ENCODE data around the gene HOXD3.

The HOXD3 gene

GRCh38 chr2:176132205-176133171 is 24.6 kb upstream of the HOXD3 start:
- no peak for DNase-seq (ENCODE audit: extremely low read depth in 1 of 2, low read depth in 1 of 2)

DNA sequence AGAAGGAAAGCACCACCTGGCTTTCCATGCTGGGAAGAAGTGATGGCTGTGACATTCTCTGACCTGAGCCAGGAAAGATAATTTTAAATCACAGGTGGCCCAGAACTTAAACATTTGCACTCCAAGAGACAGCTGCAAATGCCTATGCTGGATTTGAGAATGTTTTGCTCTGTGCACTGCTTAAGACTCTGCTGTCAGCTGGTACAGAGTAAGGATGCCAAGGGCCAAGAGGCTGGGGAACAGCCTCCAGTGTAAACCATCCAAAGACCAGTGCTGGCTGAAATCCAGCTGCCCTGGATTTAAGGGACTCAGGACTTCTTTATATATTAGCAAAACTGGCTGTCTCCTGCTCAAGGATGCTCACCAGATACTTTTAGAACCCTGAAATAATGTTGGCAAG is 23.7 kb upstream of the HOXD3 start:
- no peak for DNase-seq (ENCODE audit: extremely low read depth in 1 of 2, low read depth in 1 of 2)

DNA sequence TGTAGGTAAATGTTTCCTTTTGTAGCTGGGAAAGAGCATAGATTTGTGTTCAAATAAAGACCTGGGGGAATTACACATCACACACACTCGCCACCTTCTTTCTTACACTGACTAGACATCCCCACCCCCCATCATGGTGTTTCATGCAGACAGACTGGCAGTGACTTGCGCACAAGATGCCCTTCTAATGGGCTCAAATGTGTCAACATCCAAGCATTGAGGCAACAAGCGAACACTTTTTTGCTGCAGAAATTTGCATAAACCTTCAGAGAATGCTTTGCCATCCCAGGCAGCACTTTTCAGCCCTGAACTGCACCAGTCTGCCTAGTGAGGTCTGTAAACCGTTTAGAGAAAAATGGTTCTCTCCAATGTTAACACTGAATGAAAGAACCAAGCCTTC is 23.1 kb upstream of the HOXD3 start:
- DNase-seq (ENCODE audit: extremely low read depth in 1 of 2, low read depth in 1 of 2), result no peak

DNA sequence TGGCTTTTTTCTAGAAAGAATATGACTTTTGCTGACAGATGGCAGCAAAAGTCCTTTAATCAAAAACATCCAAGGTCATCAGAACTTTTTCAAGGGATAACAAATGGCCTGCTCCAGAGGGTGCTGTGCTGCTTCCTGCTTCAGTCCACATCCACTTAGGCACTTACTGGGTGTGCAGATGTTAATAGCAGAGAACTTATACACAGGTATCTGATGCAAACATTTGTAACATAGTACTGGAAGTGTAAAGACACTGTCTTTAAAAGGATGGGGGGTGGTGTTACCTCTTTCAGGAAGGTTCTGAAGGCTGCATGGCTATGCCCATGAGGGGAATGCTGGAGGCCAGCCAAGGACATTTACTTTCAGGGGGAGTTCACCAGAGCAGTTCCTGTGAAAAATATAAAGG is 22.1 kb upstream of the HOXD3 start:
- DNase-seq (ENCODE audit: extremely low read depth in 1 of 2, low read depth in 1 of 2), result no peak

DNA sequence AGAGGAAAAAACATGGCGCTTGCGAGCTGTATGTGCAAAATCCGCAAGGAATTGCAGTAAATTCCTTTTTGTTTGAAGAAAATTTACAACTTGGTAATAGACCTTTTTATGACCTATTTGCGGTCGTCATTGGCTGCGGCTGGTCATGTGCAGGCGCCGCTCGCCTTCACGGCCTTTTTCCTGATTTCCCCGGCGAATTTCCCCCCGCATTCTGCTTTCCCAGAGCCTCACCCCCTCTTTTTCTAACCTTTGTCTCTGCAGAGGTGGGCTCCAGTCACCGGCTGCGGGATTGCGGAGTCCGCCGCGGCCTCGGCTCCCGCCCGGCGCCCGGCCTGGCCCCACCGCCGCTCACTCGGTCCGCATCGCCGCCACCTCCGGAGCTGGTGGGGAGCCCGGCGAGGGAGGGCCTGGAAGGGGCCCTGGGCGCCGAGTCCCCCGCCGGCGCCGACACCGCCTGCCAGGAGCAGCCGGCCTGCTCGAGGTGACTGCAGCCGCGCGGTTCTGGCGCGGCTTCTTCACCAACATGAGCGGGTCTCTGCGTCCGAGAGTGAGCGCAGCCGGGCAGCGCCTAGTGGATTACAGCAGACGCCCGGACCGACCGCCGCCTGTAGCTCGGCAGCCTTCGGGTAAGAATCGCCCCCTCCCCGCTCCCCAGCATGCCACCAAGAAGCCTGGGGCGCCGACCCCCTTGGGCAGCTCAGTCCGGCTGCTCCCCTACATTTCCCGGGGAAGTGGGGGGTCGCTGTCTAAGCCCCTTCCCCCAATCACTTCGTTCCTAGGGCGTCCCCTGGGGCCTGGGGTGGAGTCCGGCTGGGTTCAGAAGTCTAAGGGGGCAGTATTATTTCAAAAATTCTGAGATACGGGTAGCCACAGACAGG is 20.5 kb upstream of the HOXD3 start:
- no peak for DNase-seq (ENCODE audit: extremely low read depth in 1 of 2, low read depth in 1 of 2)

DNA sequence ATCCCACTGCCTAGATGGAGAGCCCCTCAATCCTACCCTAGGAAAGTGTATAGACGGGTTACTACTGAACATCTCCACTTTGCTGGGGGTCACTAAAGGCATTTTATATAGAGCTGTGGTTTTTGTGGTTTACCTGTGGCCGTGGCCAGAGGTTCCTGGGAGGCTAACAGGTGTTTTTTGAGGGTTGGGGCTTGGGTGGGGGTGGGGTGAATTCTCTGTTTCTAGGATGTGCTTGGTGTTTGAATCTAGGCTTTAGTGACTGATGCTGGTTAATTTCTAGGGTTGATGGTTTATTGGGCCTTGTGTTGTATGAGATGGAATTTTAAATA is 19.9 kb upstream of the HOXD3 start:
- DNase-seq (ENCODE audit: extremely low read depth in 1 of 2, low read depth in 1 of 2), result no peak

GRCh38 chr2:176137906-176138305 is 19.2 kb upstream of the HOXD3 start:
- DNase-seq (ENCODE audit: extremely low read depth in 1 of 2, low read depth in 1 of 2), result no peak

GRCh38 chr2:176138526-176138922 is 18.6 kb upstream of the HOXD3 start:
- DNase-seq (ENCODE audit: extremely low read depth in 1 of 2, low read depth in 1 of 2), result no peak

GRCh38 chr2:176138923-176139660 is 18.0 kb upstream of the HOXD3 start:
- DNase-seq (ENCODE audit: extremely low read depth in 1 of 2, low read depth in 1 of 2), result no peak

DNA sequence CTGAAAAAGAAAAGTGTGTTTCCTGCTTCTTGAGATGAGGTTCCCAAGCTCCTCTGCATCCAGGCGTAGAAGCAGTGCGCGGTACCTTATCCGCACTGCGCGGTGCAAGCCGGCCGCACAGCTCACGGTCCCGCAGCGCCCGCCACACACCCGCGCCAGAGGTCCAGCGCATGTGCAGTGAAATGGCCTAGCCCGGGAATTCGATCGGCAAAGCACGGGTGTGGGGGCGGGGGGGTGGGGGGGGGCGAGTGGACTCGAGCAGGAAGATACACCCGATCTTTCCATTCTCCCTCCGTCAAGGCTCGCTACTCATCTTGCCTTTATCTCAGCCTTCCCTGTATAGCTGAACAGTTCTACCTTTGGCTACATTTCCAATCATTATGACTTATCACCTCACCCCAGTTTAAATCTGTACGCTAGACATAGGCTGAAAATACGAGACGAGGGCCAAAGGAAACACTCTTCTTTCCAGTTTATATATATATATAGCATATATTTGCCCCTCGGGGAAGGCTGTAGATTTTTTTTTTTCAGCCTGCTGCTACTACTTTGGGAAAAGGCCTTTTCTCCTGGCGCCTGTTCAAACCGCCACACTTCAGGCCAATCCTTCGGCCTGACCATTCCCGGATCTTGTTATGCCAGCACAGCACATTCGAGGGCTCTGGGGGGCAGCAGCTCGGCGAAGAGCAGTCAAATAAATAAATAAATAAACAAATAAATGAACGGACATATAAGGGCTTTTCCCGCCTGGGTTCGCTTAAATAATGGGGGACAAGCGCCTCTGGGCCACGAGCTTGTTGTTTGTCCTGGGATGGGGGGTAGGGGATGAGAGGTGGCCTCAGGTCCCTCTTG is 17.2 kb upstream of the HOXD3 start:
- no peak for DNase-seq (ENCODE audit: extremely low read depth in 1 of 2, low read depth in 1 of 2)

DNA sequence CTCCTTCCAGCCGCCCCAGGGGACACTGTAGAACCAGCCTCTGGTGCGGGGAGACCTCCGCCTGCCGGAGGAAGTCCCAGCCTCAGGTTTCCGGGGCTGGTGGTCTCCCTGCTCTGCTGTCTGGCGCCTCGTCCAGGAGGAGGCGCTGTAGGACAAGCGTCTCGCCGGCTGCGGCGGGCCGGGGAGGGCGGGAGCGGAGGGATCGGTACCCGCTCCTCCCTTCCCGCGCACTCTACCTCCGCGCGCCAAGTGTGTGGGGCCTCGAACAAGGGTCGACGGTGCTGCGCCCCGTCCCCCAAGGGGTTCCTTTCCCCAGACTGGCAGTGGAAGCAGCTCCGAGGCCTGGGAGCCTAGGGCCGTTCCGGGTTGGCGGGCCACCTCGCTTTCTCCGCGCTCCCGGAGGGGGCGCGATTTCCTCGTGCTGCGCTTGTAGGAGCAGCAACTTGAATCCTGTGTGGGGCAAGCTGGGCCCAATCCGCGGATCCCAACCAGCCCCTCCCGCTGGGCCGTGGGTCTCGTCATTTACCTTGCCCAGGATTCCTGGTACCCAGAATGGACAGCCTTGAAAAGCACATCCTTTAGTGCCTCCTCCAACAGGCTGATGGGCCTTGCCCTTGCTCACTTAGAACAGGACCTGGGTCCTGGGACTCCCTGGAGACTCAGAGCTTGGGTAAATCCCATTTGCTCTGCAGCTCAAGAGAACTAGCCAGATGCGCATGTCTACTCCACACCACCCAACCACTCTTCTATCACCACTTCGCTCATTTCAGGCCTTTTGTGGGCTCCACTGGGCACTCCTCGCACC is 16.4 kb upstream of the HOXD3 start:
- DNase-seq (ENCODE audit: extremely low read depth in 1 of 2, low read depth in 1 of 2), result peak; percentile 40 to 53

GRCh38 chr2:176142281-176142680 is 14.8 kb upstream of the HOXD3 start:
- no peak for DNase-seq (ENCODE audit: extremely low read depth in 1 of 2, low read depth in 1 of 2)

GRCh38 chr2:176145085-176145969 is 11.8 kb upstream of the HOXD3 start:
- no peak for DNase-seq (ENCODE audit: extremely low read depth in 1 of 2, low read depth in 1 of 2)

GRCh38 chr2:176146101-176146500 is 11.0 kb upstream of the HOXD3 start:
- DNase-seq (ENCODE audit: extremely low read depth in 1 of 2, low read depth in 1 of 2), result no peak

DNA sequence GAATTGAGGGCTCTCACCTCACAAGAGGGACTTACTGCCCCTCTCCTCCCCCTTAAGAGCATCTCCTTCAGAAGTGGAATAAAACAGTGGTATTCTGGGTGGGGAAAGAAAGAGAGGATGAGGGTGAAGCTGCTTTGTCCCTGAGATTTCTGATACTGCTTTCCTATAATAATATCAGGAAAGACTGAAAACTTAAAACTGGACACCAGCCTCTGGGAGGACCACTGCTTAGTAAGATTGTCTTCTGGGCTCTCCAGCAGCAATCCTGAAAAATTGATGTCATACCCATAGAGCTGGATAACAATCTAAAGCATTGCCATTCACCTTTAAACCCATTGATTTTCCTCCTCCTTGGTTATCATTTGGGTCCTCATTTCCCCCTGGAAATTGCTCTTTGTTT is 10.5 kb upstream of the HOXD3 start:
- DNase-seq (ENCODE audit: extremely low read depth in 1 of 2, low read depth in 1 of 2), result no peak

- DNase-seq (ENCODE audit: extremely low read depth in 1 of 2, low read depth in 1 of 2), result no peak
These were observed 9.8 kb upstream of the HOXD3 start for GRCh38 chr2:176147210-176147799.

GRCh38 chr2:176147800-176148496 is 9.2 kb upstream of the HOXD3 start:
- no peak for DNase-seq (ENCODE audit: extremely low read depth in 1 of 2, low read depth in 1 of 2)

Data from stimulated activated CD8-positive, alpha-beta memory T cell treated with anti-CD3 and anti-CD28 coated beads, Interleukin-7, amount 100 ng/mL, for 48 hours (primary cell).